GM10266 (cell line): ENCODE data around the gene STAG3.
A peak's percentile ranks its signal among the peaks of the same experiment; 100 is the strongest.

Source experiments
- DNase-seq: peaks from one replicate; pipeline ENCODE4 v3.0.0; 2012; ENCODE audit errors: extremely low spot score
- CTCF ChIP-seq: IDR thresholded peaks from 2 replicates; pipeline ENCODE4 v1.5.1; 2012; ENCODE audit warnings: mild to moderate bottlenecking, low read depth; ENCODE audit not compliant: control insufficient read depth, insufficient read depth; ENCODE audit errors: missing control alignments

The STAG3 gene

GRCh38 chr7:100163871-100164270, 13.8 kb upstream of the STAG3 start:
- no peak for DNase-seq
- TF ChIP-seq CTCF = no peak

- DNase-seq = peak; percentile 9
These were observed 11.3 kb upstream of the STAG3 start for GRCh38 chr7:100166317-100166940.

GRCh38 chr7:100166970-100167911, 10.5 kb upstream of the STAG3 start:
- TF ChIP-seq CTCF = no peak
- DNase-seq = peak; percentile 44

More at GRCh38 chr7:100166317-100166940, 11.3 kb upstream of the STAG3 start:
- TF ChIP-seq CTCF = no peak

- TF ChIP-seq CTCF = no peak
- DNase-seq = peak; percentile 33
These were observed 9.8 kb upstream of the STAG3 start for GRCh38 chr7:100167912-100168323.

- peak; percentile 42 for DNase-seq
- TF ChIP-seq CTCF = no peak
These were observed 8.4 kb upstream of the STAG3 start for GRCh38 chr7:100169147-100169850.

- peak; percentile 8 for DNase-seq
- no peak for TF ChIP-seq CTCF
These were observed 7.4 kb upstream of the STAG3 start for GRCh38 chr7:100170101-100170897.
